Esophagus squamous epithelium (tissue), 4 donors: ENCODE results near the gene SLC9A1.

Experiments
- POLR2A ChIP-seq, 4 donors: fragments of 450-650 bp; IDR thresholded peaks; one replicate each; pipeline ENCODE4 v1.6.1; 2017; ENCODE audit warnings: antibody characterized with exemption in 4 of 4, mild to moderate bottlenecking in 4 of 4, moderate library complexity in 3 of 4
- TF ChIP-seq, protein P1 (sequence below), 6 experiments: fragments of 450-650 bp in 4 of 6; fragments of 200-600 bp in 2 of 6; sonication (generic) in 2 of 6; IDR thresholded peaks; one replicate each; pipeline ENCODE4 v1.5.1; 2016 to 2019; ENCODE audit warnings: antibody characterized with exemption in 6 of 6, mild to moderate bottlenecking in 4 of 6, moderate library complexity in 4 of 6

DNA sequence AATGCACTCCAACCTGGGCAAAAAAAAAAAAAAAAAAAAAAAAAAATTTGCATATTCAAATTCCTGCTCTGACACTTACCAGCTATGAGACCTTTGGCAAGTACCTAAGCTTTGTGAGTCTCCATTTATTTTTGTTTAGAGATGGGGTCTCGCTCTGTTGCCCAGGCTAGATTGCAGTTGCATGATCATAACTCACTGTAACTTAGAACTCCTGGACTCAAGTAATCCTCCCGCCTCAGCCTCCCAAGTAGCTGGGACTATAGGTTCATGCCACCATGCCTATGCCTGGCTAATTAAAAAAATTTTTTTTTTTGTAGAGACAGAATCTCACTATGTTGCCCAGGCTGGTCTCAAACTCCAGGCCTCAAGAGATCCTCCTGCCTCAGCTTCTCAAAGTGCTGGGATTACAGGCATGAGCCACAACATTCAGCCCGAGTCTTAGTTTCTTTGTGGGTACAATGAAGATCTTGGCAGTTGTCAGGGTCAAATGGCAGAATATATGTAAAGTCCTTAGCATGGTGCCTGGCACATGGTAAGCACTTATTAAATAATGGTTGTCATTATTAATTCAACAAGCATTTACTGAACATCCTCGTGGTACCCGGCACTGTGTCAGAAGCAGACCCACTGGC lies 88.8 kb downstream of the SLC9A1 start:
- TF ChIP-seq, protein P1, sequence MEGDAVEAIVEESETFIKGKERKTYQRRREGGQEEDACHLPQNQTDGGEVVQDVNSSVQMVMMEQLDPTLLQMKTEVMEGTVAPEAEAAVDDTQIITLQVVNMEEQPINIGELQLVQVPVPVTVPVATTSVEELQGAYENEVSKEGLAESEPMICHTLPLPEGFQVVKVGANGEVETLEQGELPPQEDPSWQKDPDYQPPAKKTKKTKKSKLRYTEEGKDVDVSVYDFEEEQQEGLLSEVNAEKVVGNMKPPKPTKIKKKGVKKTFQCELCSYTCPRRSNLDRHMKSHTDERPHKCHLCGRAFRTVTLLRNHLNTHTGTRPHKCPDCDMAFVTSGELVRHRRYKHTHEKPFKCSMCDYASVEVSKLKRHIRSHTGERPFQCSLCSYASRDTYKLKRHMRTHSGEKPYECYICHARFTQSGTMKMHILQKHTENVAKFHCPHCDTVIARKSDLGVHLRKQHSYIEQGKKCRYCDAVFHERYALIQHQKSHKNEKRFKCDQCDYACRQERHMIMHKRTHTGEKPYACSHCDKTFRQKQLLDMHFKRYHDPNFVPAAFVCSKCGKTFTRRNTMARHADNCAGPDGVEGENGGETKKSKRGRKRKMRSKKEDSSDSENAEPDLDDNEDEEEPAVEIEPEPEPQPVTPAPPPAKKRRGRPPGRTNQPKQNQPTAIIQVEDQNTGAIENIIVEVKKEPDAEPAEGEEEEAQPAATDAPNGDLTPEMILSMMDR (IDR thresholded peaks at IDR 0.05): no peak
- no peak for TF ChIP-seq POLR2A (IDR thresholded peaks at IDR 0.05)
